T-helper 1 cell treated with Interleukin-12 subunit alpha and Interleukin-12 subunit beta and Interleukin-4 antibody, amounts not matched to agents 30 μg/mL and 1 μg/mL, for 36 hours (primary cell): Measurements from ENCODE around the gene PRX.
A peak's percentile ranks its signal among the peaks of the same experiment; 100 is the strongest.
"Not testable (repeated sequence)": the region's sequence is repeated elsewhere in the genome, so short reads cannot be mapped to it uniquely, and the experiment has no call there.

Experiments
- H3K27ac Mint-ChIP-seq: one replicate; pipeline ENCODE4 v1.8.0; 2021; ENCODE audit warnings: mild to moderate bottlenecking, mixed read lengths
- H3K27me3 Mint-ChIP-seq: one replicate; pipeline ENCODE4 v1.8.0; 2021; ENCODE audit warnings: low read depth, mixed read lengths
- H3K36me3 Mint-ChIP-seq: one replicate; pipeline ENCODE4 v1.8.0; 2021; ENCODE audit warnings: low read depth, mixed read lengths
- H3K4me1 Mint-ChIP-seq: one replicate; pipeline ENCODE4 v1.8.0; 2021; ENCODE audit warnings: low read depth, mixed read lengths
- H3K4me3 Mint-ChIP-seq: one replicate; pipeline ENCODE4 v1.8.0; 2021; ENCODE audit warnings: mild to moderate bottlenecking, moderate library complexity, mixed read lengths
- H3K9me3 Mint-ChIP-seq: one replicate; pipeline ENCODE4 v1.8.0; 2021; ENCODE audit warnings: mixed read lengths

The PRX gene

DNA sequence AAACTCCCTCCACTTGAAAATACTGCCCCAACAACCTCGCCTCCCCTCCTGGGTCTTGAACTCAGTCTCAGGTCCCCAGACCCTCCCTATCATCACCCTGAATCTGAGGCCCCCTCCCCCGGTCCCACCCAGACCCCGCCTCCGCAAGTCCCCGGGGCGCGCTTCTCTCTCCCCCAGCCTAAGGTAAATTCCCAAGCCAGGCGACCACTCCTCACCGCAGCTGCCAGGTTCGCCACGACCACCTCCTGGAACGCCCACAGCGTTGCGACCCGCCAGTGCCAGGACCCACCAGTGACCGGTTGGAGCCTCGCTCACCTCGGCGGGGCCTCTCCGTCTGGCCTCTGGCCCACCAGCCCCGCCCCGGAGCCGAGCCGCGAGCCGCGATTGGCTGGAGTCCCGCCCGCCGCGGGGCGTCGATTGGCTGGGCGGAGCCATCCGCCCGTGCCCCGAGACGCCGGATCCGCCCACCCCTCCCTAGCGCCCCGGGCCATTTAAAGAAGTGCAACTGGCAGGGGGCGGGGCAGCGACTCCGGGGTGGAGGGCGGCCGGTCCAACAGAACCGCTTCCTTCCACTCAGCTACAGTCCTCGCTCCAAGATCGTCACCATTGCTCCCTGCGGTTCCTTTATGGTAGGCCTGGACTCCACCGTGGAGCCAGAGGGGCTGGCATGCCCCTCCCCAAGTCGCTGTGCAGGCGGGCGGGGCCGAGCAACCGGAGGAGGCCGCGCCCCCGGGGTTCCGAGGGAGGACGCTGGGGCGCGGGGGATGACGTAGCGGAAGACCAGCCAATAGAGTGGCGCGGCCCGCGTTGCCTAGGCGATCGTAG, 31.0 kb upstream of the PRX start, which contains the start of gene SERTAD3:
Gene SERTAD3, minus strand, starts transcription at position 336 of the 825 bp plus-strand sequence. CDS start 2,255 bp downstream, outside the sequence.
- Mint-ChIP-seq H3K27me3 (no peaks in the 10 kb centered on the region), H3K36me3 (peaks cover 11% of the 10 kb centered on the region), H3K9me3 (no peaks in the 10 kb centered on the region), H3K4me1 (peaks cover 17% of the 10 kb centered on the region), H3K27ac (peak within 1 kb of the TSS; percentile 99), H3K4me3 (peak within 1 kb of the TSS; percentile 100)

DNA sequence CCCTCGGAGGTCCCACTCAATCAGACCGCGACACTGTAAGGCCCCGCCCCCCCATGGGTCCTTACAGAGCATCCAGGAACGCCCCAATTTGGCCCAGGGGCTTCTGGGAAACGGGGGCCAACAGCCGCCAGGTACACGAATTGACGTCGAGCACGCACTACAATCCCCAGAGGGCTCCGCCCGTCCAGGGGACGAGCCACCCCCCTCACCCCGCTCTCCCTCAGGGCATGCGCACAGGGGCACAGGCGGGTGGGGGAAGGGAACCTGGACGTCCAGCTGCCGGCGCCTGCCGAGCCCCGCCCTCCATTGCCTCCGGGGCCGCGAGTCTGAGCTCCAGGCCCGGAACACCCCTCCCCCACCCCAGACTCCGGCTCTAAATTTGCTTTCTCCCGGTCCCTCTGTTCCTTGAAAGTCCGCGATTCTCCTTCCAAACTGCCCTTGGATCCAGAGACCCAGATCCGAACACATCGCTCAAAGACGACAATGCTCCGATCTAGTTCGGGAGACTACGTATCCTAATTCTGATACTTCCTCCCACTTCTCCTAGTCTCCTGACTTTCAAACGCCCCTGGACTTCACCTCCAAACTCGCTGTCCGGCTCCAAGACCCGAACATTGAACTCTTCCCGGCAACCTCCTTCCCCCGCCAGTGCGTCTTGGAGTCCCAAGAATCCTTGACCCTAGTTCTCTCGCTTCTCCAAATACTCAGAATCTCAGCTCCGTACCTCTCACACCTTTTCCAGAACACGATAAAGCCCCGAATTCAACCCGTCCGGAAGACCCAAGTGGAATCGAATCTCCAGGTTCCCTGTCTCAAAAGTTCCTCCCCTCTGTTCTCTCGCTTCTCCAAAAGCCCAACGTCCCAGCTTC, 30.2 kb upstream of the PRX start:
- Mint-ChIP-seq H3K36me3 (peaks cover 11% of the 10 kb centered on the region), H3K27me3 (no peaks in the 10 kb centered on the region), H3K4me1 (peaks cover 17% of the 10 kb centered on the region), H3K9me3 (no peaks in the 10 kb centered on the region), H3K4me3 (peak overlapping the region; percentile 100), H3K27ac (peak overlapping the region; percentile 99)

DNA sequence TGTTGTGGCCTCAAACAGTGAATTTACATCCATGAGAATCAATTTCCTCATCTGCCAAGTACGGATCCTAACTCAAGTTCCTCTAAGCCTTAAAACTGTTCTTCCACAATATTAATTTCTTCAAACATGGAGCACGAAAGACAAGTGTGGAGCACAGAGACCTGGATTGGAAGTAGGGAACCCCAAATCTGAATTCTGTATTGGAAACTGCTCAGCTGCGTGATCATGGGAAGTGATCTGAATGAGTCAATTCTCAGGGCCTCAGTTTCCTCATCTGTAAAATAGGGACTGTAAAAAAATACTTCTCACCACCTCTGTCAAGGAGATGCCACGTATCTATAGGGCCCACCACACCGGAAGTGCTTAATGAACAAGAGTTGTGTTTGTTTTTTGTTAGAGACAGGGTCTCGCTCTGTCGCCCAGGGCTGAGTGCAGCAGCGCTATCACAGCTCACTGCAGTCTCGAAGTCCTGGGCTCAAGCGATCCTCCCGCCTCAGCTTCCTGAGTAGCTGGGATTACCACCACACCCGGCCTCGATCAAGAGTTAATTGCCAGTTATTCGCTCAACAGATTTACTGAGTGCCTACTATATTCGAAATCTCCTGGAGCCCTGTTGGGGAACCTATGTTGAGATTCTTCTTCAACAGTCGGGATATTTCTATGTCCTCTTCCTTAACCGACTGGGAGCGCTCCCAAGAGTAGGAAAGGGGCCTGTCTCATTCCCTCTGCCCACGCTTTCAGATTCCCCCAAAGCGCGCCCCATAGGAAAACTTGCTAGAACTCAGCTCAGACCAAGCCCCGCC, 29.4 kb upstream of the PRX start:
- no peaks in the 10 kb centered on the region for H3K9me3 Mint-ChIP-seq

GRCh38 chr19:40441719-40442253, 28.6 kb upstream of the PRX start:
- Mint-ChIP-seq H3K36me3 (peaks cover 11% of the 10 kb centered on the region), H3K4me1 (peaks cover 17% of the 10 kb centered on the region), H3K27me3 (no peaks in the 10 kb centered on the region), H3K9me3 (no peaks in the 10 kb centered on the region), H3K4me3 (peak overlapping the region; percentile 100), H3K27ac (no peak overlapping the region)

More for the DNA sequence above, 29.4 kb upstream of the PRX start:
- H3K27me3 Mint-ChIP-seq: no peaks in the 10 kb centered on the region
- H3K27ac Mint-ChIP-seq: peak overlapping the region; percentile 99
- peaks cover 17% of the 10 kb centered on the region for H3K4me1 Mint-ChIP-seq
- H3K4me3 Mint-ChIP-seq: peak overlapping the region; percentile 100
- peaks cover 11% of the 10 kb centered on the region for H3K36me3 Mint-ChIP-seq

GRCh38 chr19:40438284-40438683, 25.1 kb upstream of the PRX start:
- H3K27ac Mint-ChIP-seq: no peak overlapping the region

GRCh38 chr19:40433391-40434216, 20.4 kb upstream of the PRX start:
- Mint-ChIP-seq H3K4me3 (peak overlapping the region; percentile 95), H3K9me3 (no peaks in the 10 kb centered on the region), H3K36me3 (peaks cover 1% of the 10 kb centered on the region), H3K27me3 (no peaks in the 10 kb centered on the region), H3K4me1 (peaks cover 9% of the 10 kb centered on the region), H3K27ac (peak overlapping the region; percentile 99)

More at GRCh38 chr19:40438284-40438683, 25.1 kb upstream of the PRX start:
- Mint-ChIP-seq H3K27me3 (no peaks in the 10 kb centered on the region), H3K4me3 (no peak overlapping the region), H3K9me3 (no peaks in the 10 kb centered on the region), H3K36me3 (peaks cover 10% of the 10 kb centered on the region), H3K4me1 (peaks cover 19% of the 10 kb centered on the region)

DNA sequence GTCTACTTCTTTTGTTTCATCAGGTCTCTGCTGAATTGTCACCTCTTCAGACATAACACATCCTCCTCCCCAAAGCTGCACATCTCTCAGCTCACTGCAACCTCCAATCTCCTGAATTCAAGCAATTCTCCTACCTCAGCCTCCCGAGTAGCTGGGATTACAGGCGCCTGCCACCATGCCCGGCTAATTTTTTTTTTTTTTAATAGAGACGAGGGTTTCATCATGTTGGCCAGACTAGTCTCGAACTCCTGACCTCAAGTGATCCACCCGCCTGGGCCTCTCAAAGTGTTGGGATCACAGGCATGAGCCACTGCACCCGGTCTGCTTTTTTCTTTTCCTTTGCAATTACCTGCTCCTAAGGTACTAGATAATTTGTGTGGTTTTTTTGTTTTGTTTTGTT, 19.6 kb upstream of the PRX start:
- not testable (repeated sequence) for H3K27me3 Mint-ChIP-seq, H3K36me3 Mint-ChIP-seq, H3K9me3 Mint-ChIP-seq, H3K4me1 Mint-ChIP-seq
- peak overlapping the region; percentile 99 for H3K27ac Mint-ChIP-seq
- peak overlapping the region; percentile 95 for H3K4me3 Mint-ChIP-seq

GRCh38 chr19:40431698-40432097, 18.5 kb upstream of the PRX start:
- H3K27ac Mint-ChIP-seq: no peak overlapping the region
- peaks cover 1% of the 10 kb centered on the region for H3K36me3 Mint-ChIP-seq
- peak overlapping the region; percentile 31 for H3K4me3 Mint-ChIP-seq
- no peaks in the 10 kb centered on the region for H3K9me3 Mint-ChIP-seq
- H3K27me3 Mint-ChIP-seq: no peaks in the 10 kb centered on the region
- peaks cover 9% of the 10 kb centered on the region for H3K4me1 Mint-ChIP-seq

GRCh38 chr19:40430242-40430641, 17.1 kb upstream of the PRX start:
- not testable (repeated sequence) for H3K4me3 Mint-ChIP-seq, H3K9me3 Mint-ChIP-seq, H3K4me1 Mint-ChIP-seq, H3K36me3 Mint-ChIP-seq, H3K27me3 Mint-ChIP-seq, H3K27ac Mint-ChIP-seq

DNA sequence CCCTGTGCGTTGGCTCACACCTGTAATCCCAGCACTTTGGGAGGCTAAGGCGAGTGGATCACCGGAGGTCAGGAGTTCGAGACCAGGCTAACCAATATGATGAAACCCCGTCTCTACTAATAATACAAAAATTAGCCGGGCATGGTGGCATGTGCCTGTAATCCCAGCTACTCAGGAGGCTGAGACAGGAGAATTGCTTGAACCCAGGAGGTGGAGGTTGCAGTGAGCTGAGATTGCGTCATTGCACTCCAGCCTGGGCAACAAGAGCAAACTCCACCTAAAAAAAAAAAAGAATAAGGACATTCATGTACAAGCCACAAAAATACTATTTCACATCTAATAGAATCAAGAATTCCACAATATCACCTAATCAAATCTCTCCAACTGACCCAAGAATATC, 15.0 kb upstream of the PRX start:
- H3K27me3 Mint-ChIP-seq, H3K4me1 Mint-ChIP-seq, H3K27ac Mint-ChIP-seq, H3K4me3 Mint-ChIP-seq, H3K36me3 Mint-ChIP-seq, H3K9me3 Mint-ChIP-seq: not testable (repeated sequence)

- H3K27me3 Mint-ChIP-seq: no peaks in the 10 kb centered on the region
- H3K36me3 Mint-ChIP-seq: peaks cover 10% of the 10 kb centered on the region
- no peaks in the 10 kb centered on the region for H3K9me3 Mint-ChIP-seq
- peak within 1 kb of the TSS; percentile 94 for H3K4me3 Mint-ChIP-seq
- peak within 1 kb of the TSS; percentile 96 for H3K27ac Mint-ChIP-seq
- peaks cover 17% of the 10 kb centered on the region for H3K4me1 Mint-ChIP-seq
These were observed 12.5 kb upstream of the PRX start, which contains the start of gene SERTAD1 for GRCh38 chr19:40425450-40426287. TSS of gene SERTAD1 (minus strand) at chr19:40425992. CDS start at chr19:40423546, 2,446 bp downstream.

- no peaks in the 10 kb centered on the region for H3K27me3 Mint-ChIP-seq
- H3K27ac Mint-ChIP-seq: peak overlapping the region; percentile 92
- peak overlapping the region; percentile 94 for H3K4me3 Mint-ChIP-seq
- peaks cover 10% of the 10 kb centered on the region for H3K36me3 Mint-ChIP-seq
- H3K4me1 Mint-ChIP-seq: peaks cover 19% of the 10 kb centered on the region
- no peaks in the 10 kb centered on the region for H3K9me3 Mint-ChIP-seq
These were observed 11.7 kb upstream of the PRX start for GRCh38 chr19:40424637-40425449.
